DMS53 treated with DMSO at 0.1 percent for 48 hours (cell line): Measurements from ENCODE around the gene CUTA.

Source experiments
- DNase-seq: peaks from one replicate; lab custom pipeline; 2025; ENCODE audit not compliant: unreplicated experiment; lab: John Stamatoyannopoulos, UW

CUTA gene

GRCh38 chr6:33424855-33425667, 7.2 kb upstream of the CUTA start:
- no peak for DNase-seq

DNA sequence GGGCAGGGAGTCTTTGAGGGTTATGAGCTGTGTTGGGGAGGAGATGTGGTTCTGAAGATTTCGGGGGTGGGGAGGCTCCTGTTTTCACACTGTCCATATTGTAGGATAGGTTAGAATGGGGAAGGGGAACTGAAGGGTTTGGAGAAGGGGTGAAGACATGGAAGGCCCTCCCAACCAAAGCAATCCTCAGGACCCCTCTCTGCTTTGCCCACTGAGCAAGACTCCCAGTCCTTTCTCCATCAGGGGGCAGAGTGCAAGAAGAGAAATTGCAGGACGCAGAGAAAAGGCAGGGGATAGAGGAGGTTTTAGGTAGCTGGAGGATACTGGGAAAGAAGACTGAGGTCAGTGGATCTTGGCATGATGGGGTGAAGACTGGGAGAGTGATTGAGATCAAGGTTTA, 5.9 kb upstream of the CUTA start:
- no peak for DNase-seq

DNA sequence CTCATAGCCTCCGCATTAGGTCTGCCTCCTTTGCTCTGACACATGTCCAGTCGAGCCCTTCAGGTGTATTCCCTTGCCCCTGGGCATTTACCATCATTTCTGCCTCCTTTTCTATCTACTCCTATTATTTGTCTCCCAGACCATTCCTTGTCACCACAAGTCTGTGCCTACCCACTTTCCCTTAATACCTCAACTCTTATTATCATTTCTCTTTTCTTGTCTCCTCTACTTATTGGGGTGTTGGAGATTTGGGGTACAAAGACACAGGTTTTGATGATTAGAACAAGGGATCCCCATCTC, 3.4 kb upstream of the CUTA start:
- no peak for DNase-seq

DNA sequence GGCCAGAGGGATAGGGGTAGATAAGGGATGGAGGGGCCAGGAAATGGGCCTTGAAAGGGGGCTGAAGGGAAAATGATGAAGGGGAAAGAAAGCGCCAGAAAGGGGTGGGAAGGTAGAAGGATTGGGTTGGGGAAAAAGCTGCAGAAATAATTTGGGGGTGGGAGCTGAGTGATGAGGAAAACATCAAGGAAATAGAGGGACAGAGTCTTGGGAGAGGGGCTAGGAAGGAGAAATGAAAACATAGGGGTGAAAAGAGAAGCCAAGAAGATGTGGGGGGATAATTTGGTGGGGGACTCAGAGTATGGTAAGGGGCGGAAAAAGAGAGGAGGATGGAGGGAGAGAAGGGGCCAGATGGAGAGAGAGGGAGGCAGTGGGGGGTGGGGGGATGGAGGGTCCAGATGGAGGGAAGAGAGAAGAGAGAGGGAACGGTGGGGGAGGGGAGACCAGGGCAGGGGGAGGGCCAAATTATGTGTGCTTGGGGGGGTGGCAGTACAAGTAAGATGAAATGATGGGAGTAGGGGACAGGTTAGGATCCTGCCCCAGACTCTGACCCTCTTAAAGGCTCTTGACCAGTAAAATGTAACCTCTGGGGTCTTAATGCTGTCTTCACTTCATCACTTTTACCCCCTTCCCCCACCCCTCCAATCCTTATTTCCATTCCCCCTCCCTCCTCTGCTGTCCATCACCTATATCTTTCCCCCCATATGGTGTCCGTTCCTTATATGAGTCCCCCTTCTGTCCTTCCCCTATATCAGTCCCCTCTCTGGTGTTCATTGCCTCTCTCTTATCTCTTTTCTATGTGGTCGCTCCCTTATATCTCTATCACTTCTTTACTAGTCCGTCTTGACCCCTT, 2.8 kb upstream of the CUTA start:
- no peak for DNase-seq

DNA sequence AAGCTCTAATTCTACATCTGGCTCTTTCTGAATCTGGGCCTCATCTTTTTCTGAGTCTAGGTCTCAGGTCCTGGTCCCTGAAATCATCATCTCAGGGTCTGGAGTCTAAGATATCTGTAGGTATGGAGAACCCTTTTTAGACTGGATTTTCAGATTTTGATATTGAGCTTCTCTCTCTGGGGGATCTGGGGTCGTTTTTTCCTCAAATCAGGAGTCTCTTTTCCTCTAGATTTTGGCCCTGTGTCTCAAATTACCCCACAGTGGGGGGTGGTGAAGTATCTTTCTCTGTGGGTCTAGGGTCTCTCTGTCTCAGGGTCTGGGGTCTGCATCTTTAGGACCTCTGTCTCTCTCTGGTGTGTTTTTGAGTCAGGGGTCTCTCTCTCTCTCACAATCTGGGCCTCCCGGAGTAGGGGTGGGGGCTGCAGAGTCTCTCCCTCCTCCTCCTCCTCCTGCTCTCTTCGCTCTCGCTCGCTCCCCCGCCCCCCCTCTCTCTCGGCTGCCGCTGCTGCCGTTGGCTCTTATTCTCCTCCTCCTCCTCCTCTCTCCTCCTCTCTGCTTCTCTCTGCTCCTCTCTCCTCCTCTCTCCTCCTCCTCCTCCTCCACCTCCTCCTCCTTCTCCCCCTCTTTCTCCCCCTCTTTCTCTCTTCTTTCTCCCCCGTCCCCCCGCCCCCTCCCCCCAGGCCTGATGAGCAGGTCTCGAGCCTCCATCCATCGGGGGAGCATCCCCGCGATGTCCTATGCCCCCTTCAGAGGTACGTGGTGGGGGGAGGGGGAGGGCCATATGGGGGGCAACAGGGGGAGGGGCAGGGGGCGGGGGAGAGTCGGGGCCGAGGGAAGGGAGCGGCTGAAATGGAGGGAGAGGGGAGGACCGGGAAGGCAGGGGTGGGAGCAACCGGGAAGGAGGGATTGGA, 1.9 kb upstream of the CUTA start, which contains the start of gene SYNGAP1:
SYNGAP1 (plus strand) TSS at position 486 of the 911 bp plus-strand sequence; CDS start at position 686, 200 bp downstream.
- no peak for DNase-seq

GRCh38 chr6:33418690-33419291, 884 bp upstream of the CUTA start:
- DNase-seq = peak; percentile 37

DNA sequence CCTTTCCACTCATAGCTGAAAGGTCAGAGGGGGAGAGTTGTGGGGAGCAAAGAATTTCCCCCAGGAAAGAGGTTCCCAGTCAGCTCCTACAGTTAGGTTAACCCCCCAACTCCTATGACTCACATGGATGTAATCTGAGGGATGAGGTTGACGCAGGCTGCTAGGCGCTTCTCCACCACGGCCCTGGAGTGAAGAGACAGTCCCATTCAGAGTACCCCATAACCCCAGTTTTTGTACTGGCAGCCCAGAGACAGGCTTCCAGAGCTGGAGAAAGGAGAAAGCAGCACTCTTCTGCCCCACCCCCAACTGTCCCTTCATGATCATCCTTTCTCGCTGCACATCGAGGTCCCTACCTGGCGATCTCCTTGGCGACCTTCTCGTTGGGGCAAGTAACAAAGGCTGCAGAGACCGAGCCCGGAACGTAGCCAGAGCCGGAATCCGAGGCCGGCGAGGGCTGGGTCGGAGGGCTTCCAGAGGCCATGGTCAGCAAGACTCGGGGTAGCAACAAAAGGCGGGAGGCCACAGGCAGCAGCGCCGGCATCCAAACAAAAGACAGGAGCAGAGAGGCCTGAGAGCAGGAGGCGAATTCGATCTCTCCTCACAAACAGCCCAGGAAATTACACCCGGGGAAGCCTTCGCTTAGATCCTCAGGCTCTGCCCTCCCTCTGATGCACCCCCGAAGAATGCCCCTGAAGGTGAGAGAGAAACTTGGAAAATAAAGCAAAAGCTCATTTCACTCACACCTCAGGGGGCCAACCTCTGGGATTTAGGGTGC, 592 bp downstream of the CUTA start:
- DNase-seq = no peak

DNA sequence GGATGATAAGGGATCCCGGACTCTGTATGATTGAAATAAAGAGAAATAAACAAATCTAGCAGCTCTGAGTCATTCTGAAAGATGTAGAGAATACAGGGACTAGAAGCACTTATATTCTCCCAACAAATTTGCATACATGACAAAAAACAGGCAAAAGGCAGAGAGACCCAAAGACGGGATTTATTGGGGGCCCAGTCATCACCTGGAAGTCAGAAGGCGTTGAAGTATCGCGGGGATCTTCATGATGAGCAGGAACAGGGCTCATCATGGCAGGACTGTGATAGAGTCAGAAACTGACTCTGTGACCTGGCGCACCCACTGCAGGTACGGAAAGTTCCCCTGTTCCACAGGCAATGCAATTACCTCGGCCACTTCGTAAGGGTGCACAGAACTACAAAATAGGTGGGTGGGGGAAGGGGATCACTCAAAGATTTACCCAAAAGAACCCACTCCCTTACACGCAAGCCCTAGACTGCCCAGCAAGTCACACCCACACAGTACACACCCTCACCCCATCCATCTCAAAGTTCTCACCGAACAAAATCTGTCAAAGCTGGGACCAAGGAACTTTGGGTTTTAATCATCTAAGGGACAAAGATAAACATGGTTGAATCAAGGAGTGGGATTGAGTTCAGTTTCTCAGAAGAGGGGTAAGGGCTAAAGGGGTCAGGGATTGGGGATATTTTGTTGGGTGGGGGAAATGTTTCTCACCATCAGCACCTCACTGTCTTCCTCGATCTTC, 1.4 kb downstream of the CUTA start:
- no peak for DNase-seq

- no peak for DNase-seq
Observed at GRCh38 chr6:33415831-33416230, 2.1 kb downstream of the CUTA start.

- DNase-seq = no peak
Observed at GRCh38 chr6:33414592-33415271, 3.2 kb downstream of the CUTA start.

DNA sequence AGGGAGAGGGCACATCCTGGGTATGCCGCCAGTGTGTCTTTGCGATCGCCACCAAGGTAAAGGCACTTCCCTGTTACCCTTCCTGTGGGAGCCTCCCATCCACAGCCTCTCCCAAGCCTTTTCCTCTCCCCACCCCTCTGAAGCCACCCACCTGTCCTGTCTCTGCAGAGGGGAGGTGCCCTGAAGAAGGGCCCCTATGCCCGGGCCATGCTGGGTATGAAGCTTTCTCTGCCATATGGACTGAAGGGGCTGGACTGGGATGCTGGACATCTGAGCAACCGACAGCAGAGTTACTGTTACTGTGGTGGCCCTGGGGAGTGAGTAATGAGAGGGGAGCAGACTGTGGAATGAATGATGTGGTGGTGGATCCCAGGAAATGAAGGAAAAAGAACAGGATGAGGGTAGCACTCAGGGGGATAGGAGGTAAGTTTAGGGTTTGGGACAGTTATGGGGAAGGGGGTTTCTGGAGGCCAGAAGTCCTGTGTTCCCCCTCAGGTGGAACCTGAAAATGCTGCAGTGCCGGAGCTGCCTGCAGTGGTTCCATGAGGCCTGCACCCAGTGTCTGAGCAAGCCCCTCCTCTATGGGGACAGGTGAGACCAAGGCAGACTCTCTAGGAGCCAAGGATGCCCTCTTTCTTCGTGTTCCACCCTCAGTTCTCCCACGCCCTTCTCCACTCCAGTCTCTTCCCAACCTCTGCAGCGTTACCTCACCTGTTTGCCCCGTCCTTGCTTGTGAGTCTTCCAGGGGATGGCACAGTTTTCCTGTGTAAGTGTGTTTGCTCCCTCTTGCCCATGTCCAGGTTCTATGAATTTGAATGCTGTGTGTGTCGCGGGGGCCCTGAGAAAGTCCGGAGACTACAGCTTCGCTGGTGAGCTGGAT, 4.4 kb downstream of the CUTA start:
- no peak for DNase-seq

GRCh38 chr6:33412140-33413009, 5.5 kb downstream of the CUTA start:
- no peak for DNase-seq

GRCh38 chr6:33411632-33412005, 6.3 kb downstream of the CUTA start:
- no peak for DNase-seq

- DNase-seq = no peak
Observed at GRCh38 chr6:33410711-33411631, 6.9 kb downstream of the CUTA start, which contains the start of gene PHF1. PHF1 (plus strand) TSS chr6:33411014; CDS start chr6:33412264, 1,250 bp downstream.

DNA sequence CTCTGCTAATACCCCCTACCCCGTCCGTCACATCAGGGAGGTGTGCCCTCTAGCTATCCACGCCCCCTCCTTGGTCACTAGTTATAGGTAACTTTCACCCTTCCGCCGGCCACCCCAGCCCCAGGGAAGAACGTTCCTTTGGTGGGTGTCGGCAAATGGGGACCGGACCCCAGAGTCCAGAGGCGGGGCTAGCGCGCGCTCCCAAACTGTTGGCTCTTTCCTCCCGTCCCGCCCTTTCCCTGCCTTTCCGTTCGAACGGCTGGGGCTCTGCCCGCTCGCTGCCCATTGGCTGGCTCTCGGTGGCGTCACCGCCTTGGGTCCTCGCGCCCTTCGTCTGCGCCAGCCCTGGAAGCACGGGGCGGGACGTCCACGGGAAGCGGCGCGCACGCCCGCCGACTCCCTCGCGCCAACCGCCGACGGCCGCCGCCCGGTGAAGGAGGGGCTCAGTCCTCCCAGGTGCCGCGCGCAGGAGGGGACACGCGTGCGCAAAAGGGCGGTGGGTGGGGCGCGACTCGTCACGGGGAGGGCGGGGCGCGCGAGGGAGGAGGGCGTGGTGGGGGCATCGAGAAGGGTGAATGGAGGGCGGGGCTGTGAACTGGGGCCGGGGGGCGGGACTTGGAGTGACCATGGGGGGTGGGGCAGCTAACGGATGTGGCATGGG, 7.7 kb downstream of the CUTA start:
- DNase-seq = peak; percentile 93
